HG02943 (cell line): ENCODE results near the gene CTNND1.

Source experiments
- ATAC-seq: cut with Tn5 transposase; IDR thresholded peaks from one replicate; pipeline ENCODE4 v1.9.1; 2021; ENCODE audit warnings: mild to moderate bottlenecking, low read depth, moderate library complexity; ENCODE audit not compliant: unreplicated experiment

Gene CTNND1

GRCh38 chr11:57787920-57788702 lies 26.5 kb downstream of the CTNND1 start:
- ATAC-seq = no peak

GRCh38 chr11:57788703-57789088 lies 27.1 kb downstream of the CTNND1 start:
- ATAC-seq = no peak

GRCh38 chr11:57791321-57792059 lies 29.9 kb downstream of the CTNND1 start:
- ATAC-seq = no peak

- peak; percentile 79 for ATAC-seq
Observed at GRCh38 chr11:57792060-57792541, 30.5 kb downstream of the CTNND1 start.

GRCh38 chr11:57792870-57793269 lies 31.3 kb downstream of the CTNND1 start:
- no peak for ATAC-seq

GRCh38 chr11:57793351-57794115 lies 31.9 kb downstream of the CTNND1 start:
- ATAC-seq = no peak

- ATAC-seq = no peak
Observed at GRCh38 chr11:57798905-57799559, 37.4 kb downstream of the CTNND1 start.

GRCh38 chr11:57800444-57801182 lies 39.0 kb downstream of the CTNND1 start:
- ATAC-seq = peak; percentile 79

GRCh38 chr11:57801183-57801485 lies 39.5 kb downstream of the CTNND1 start:
- no peak for ATAC-seq

- no peak for ATAC-seq
Observed at GRCh38 chr11:57802411-57802810, 40.8 kb downstream of the CTNND1 start.

- no peak for ATAC-seq
Observed at GRCh38 chr11:57804466-57804865, 42.9 kb downstream of the CTNND1 start.

- no peak for ATAC-seq
Observed at GRCh38 chr11:57805780-57806179, 44.2 kb downstream of the CTNND1 start.

GRCh38 chr11:57812634-57813033 lies 51.0 kb downstream of the CTNND1 start:
- no peak for ATAC-seq

GRCh38 chr11:57815476-57815875 lies 53.9 kb downstream of the CTNND1 start:
- ATAC-seq = no peak

- no peak for ATAC-seq
Observed at GRCh38 chr11:57815877-57816276, 54.3 kb downstream of the CTNND1 start.

- no peak for ATAC-seq
Observed at GRCh38 chr11:57818812-57819211, 57.2 kb downstream of the CTNND1 start.

GRCh38 chr11:57819252-57819979 lies 57.8 kb downstream of the CTNND1 start:
- ATAC-seq = no peak

- no peak for ATAC-seq
Observed at GRCh38 chr11:57823859-57824258, 62.3 kb downstream of the CTNND1 start.

- ATAC-seq = no peak
Observed at GRCh38 chr11:57834852-57835251, 73.2 kb downstream of the CTNND1 start.
